GM19240 (cell line): ENCODE measurements around the gene SPACDR.
"Not testable (repeated sequence)": the region's sequence is repeated elsewhere in the genome, so short reads cannot be mapped to it uniquely, and the experiment has no call there.

Experiments
- DNase-seq: peaks from one replicate; pipeline ENCODE4 v3.0.0; 2011; ENCODE audit warnings: low spot score; ENCODE audit not compliant: insufficient read length

SPACDR gene

GRCh38 chr7:100466653-100467605, 2.9 kb upstream of the SPACDR start:
- DNase-seq: no peak

- no peak for DNase-seq
Measured at GRCh38 chr7:100465702-100466311, 1.7 kb upstream of the SPACDR start.

DNA sequence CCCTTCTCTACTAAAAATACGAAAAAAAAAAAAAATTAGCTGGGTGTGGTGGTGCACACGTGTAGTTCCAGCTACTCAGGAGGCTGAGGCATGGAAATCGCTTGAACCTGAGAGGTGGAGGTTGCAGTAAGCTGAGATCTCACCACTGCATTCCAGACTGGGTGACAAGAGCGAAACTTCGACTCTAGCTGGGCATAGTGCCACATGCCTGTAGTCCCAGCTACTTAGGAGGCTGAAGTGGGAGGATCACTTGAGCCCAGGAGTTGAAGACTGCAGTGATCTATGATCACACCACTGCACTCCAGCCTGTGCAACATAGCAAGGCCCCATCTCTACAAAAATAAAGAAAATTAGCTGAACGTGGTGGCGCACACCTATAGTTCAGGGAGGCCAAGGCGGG, 1.2 kb upstream of the SPACDR start:
- no peak for DNase-seq

DNA sequence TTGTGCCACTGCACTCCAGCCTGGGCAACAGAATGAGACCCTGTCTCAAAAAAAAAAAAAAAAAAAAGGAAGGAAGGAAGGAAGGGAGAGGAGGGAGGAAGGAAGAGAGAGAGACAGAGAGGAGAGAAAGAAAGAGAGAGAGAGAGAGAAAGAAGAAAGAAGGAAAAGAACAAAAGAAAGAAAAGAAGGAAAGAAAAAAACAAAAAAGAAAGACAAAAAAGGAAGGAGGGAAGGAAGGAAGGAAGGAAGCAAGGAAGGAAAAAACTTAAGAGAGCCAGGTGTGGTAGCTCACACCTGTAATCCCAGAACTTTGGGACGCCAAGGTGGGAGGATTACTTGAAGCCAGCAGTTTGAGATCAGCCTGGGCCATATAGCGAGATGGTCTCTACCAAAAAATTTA, 731 bp upstream of the SPACDR start:
- no peak for DNase-seq

GRCh38 chr7:100457033-100457432, 7.0 kb downstream of the SPACDR start:
- no peak for DNase-seq

DNA sequence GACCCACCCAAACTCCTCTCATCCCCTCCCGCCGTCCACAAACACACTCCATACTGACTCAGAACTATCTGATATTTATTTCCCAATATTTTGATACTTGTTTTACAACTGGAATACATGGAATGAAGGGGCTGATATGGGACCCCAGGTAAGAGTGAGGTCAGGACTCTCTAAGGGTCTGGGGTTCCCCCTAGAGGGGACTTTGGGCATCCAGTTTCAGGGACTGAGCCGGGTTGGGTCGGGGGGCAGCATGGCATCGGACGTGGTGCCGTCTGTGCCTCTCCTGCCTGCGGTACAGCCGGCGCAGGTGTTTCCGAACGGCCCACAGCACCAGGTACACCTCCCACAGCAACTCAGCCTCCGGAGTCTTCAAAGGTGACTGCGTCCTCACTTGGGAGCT, 7.5 kb downstream of the SPACDR start:
- no peak for DNase-seq

GRCh38 chr7:100455206-100455605, 8.9 kb downstream of the SPACDR start:
- DNase-seq: no peak

DNA sequence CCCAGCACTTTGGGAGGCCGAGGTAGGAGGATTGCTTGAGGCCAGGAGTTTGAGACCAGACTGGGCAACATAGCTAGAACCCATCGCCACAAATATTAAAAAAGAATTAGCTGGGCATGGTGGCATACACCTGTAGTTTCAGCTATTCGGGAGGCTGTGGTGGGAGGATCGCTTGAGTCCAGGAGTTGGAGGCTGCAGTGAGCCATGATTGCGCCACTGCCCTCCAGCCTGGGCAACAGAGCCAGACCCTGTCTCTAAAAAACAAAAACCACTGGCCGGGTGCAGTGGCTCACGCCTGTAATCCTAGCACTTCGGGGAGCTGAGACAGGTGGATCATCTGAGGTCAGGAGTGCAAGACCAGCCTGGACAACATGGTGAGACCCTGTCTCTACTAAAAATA, 10.2 kb downstream of the SPACDR start:
- not testable (repeated sequence) for DNase-seq

DNA sequence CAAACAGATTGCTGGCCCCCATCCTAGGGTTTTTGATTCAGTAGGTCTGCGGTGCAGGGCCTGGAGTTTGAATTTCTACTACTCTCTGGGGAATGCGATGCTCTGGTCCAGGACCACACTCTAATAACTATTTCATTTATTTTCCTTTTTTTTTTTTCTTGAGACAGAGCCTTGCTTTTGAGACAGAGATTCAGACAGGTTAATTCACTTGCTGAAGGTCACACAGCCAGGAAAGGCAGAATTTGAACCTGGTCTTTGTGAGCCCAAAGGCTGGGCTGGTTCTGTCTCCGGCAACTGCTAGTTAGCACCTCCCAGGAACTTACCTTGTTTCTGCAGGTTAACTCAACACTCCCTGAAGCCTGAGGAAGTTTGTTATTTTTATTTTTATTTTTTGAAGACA, 11.5 kb downstream of the SPACDR start:
- no peak for DNase-seq

DNA sequence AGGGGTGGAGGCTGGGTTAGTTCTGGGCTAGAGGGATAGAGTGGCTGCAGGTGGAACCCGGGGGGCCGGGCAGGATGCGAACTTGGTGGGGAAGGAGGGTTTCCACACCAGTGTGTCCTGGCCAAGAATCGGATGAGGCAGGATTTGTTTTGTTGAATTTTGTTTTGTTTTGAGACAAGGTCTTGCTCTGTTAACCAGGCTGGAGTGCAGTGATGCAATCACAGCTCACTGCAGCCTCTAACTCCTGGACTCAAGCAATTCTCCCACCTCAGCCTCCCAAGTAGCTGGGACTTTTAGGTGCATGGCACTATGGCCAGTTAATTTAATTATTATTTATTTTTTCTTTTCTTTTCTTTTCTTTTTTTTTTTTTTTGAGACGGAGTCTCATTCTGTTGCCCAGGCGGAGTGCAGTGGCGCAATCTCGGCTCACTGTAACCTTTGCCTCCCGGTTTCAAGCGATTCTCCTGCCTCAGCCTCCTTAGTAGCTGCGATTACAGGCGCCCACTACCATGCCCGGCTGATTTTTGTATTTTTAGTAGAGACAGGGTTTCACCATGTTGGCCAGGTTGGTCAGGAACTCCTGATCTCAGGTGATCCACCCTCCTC, 14.8 kb downstream of the SPACDR start:
- no peak for DNase-seq

- not testable (repeated sequence) for DNase-seq
Measured at GRCh38 chr7:100447363-100447762, 16.7 kb downstream of the SPACDR start.

GRCh38 chr7:100446040-100446439, 18.0 kb downstream of the SPACDR start:
- DNase-seq: no peak

GRCh38 chr7:100444311-100445278, 19.5 kb downstream of the SPACDR start:
- DNase-seq: no peak

GRCh38 chr7:100443096-100443840, 20.8 kb downstream of the SPACDR start:
- no peak for DNase-seq

DNA sequence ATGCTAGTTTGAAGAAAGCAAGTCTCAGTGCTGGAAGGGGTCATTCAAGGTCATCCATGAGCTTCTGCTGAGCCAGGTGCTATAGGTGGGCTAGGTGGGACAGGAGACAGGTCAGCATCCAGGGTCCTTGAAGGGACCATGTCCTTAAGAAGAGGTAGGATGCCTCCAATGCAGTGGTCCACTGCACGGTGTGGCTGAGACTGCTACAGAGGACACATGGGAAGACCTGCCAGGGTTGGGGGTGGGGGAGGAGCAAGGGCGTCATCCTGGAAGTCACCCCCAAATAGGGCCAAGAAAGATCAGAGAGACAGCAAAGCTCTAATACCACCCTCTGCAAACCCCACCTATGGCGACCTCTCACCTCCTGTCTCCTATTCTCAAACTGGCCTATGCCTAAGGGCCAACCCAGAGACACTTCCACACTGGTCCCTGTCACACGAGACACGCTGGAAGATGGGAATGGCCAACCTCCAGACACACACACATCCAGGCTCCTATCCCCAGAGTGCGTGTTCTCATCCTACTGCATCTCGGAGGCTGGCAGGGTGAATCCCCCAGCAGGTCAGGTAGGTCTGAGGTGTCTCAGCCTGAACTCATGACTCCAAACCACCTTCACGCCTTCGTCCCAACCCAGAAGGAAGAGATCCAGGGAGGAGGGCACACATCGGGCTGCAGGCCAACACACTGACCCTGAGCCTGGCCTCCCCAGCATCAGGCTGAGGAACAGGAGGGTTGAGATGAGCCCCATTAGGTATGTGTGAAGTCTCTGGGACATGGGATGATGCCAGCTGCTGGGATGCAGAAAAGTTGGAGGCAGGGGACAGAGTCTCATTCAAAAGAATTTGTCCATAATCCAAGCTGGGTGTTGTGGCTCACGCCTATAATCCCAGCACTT, 22.2 kb downstream of the SPACDR start:
- no peak for DNase-seq

DNA sequence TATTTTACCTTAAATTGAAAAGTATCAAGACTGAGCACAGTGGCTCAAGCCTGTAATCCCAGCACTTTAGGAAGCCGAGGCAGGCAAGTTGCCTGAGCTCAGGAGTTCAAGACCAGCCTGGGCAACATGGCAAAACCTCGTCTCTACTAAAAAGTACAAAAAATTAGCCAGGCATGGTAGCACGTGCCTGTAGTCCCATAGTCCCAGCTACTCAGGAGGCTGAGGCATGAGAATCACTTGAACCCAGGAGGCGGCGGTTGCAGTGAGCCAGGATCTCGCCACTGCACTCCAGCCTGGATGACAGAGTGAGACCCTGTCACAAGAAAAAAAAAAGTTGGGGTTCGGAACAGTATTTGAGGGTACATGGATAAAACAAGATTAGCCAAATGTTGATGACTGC, 24.8 kb downstream of the SPACDR start:
- DNase-seq: not testable (repeated sequence)

- DNase-seq: not testable (repeated sequence)
Measured at GRCh38 chr7:100438731-100439130, 25.3 kb downstream of the SPACDR start.

GRCh38 chr7:100438172-100438571, 25.9 kb downstream of the SPACDR start:
- DNase-seq: no peak
